Ascending aorta (tissue), 2 donors: ENCODE results near the gene AEBP2. TPM values are rescaled to one million over a fixed set of nuclear protein-coding genes. Genes with fewer than 3 reads are reported as not detected.
"Not testable (repeated sequence)": the region's sequence is repeated elsewhere in the genome, so short reads cannot be mapped to it uniquely, and the experiment has no call there.

Experiments used
- DNase-seq, 2 donors: peaks; one replicate each; pipeline ENCODE4 v3.0.0-alpha.2; 2019; ENCODE audit warnings: low spot score in 2 of 2
- H3K27ac ChIP-seq, 2 donors: fragments of 200-600 bp; sonication (generic); one replicate each; pipeline ENCODE4 v1.5.1; 2016 to 2017; ENCODE audit warnings: mild to moderate bottlenecking in 1 of 2
- H3K27me3 ChIP-seq: fragments of 200-600 bp; sonication (generic); one replicate; pipeline ENCODE4 v1.5.1; 2017
- H3K36me3 ChIP-seq, 2 donors: fragments of 200-600 bp; sonication (generic); one replicate each; pipeline ENCODE4 v1.5.1; 2016
- H3K4me1 ChIP-seq, 2 donors: fragments of 200-600 bp; sonication (generic); one replicate each; pipeline ENCODE4 v1.5.1; 2016 to 2017; ENCODE audit warnings: mild to moderate bottlenecking in 1 of 2
- H3K4me3 ChIP-seq, 2 donors: fragments of 200-600 bp; sonication (generic); one replicate each; pipeline ENCODE4 v1.5.1; 2016 to 2017; ENCODE audit warnings: mild to moderate bottlenecking in 1 of 2
- H3K9me3 ChIP-seq, 2 donors: fragments of 200-600 bp; sonication (generic); one replicate each; pipeline ENCODE4 v1.5.1; 2016
- intact Hi-C: fragments of 100-400 bp; cut with DNase I; formaldehyde crosslinking; loops from one replicate; pipeline ENCODE4 v1.15.1; 2023
- total RNA-seq: library from RNA; depleted of rRNA; stranded (reverse); fragments of >200 nt; gene quantifications from one replicate; pipeline ENCODE4 v1.1.0, GENCODE V29; 2016
- TF ChIP-seq, protein P1 (sequence below), 3 experiments: fragments of 200-600 bp in 2 of 3; fragments of 450-650 bp in 1 of 3; sonication (generic) in 2 of 3; IDR thresholded peaks; one replicate each; pipeline ENCODE4 v1.5.1; 2016 to 2019; ENCODE audit warnings: antibody characterized with exemption in 3 of 3, mild to moderate bottlenecking in 1 of 3, moderate library complexity in 1 of 3

AEBP2 gene
- total RNA-seq, 1 donor from 2014 or later, result 29.6 TPM

DNA sequence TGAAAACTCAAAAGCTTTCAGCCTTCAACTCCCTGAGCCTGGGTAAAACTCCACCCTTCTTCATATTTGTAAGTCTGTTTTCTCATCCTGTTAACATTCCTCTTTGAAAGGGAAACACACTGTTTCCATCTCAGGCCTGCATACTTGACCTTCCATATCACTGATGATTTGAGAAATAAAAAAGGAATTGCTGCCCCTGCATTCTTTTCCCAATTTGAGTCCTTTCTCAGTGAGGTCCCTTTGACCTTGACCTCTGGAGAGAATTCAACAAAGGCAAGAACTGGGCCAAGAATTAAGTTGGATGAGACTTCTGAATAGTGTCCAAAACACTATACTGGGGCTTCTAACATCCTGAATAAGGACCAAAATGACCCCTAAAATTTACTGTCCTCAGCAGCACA, 108.0 kb downstream of the AEBP2 start:
- TF ChIP-seq, protein P1, sequence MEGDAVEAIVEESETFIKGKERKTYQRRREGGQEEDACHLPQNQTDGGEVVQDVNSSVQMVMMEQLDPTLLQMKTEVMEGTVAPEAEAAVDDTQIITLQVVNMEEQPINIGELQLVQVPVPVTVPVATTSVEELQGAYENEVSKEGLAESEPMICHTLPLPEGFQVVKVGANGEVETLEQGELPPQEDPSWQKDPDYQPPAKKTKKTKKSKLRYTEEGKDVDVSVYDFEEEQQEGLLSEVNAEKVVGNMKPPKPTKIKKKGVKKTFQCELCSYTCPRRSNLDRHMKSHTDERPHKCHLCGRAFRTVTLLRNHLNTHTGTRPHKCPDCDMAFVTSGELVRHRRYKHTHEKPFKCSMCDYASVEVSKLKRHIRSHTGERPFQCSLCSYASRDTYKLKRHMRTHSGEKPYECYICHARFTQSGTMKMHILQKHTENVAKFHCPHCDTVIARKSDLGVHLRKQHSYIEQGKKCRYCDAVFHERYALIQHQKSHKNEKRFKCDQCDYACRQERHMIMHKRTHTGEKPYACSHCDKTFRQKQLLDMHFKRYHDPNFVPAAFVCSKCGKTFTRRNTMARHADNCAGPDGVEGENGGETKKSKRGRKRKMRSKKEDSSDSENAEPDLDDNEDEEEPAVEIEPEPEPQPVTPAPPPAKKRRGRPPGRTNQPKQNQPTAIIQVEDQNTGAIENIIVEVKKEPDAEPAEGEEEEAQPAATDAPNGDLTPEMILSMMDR (IDR thresholded peaks at IDR 0.05), result no peak
- H3K4me3 ChIP-seq, result peak overlapping the region in 1 of 2 donors; percentile 50
- no peaks in the 10 kb centered on the region for H3K27me3 ChIP-seq
- intact Hi-C loops, result no loop called here
- DNase-seq, result no peak
- peak overlapping the region; percentile 75 to 77 for H3K27ac ChIP-seq
- no peaks in the 10 kb centered on the region for H3K9me3 ChIP-seq
- peaks cover 3 to 15% of the 10 kb centered on the region in 2 donors for H3K4me1 ChIP-seq
- no peaks in the 10 kb centered on the region for H3K36me3 ChIP-seq

DNA sequence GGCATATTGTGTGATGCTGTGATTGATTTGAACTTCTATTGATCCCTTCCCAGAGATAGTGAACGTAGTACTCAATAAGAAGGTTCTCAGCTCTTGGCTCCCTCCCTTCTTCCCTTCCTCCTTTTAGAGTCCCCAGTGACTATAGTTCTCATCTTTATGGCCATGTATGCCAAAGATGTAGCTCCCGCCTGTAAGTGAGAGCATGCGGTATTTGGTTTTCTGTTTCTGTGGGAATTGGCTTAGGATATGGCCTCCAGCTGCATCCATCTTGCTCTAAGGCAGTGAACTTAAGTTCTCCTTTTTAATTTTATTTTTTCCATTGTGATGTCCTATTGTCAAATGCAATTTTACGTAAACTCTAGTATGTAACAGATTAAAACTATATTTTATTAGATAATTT, 109.5 kb downstream of the AEBP2 start:
- no peaks in the 10 kb centered on the region for H3K36me3 ChIP-seq
- TF ChIP-seq, protein P1 (IDR thresholded peaks at IDR 0.05), result no peak
- intact Hi-C loops, result no loop called here
- H3K9me3 ChIP-seq, result no peaks in the 10 kb centered on the region
- H3K27ac ChIP-seq, result peak overlapping the region in 1 of 2 donors; percentile 75
- no peak for DNase-seq
- peaks cover 3 to 15% of the 10 kb centered on the region in 2 donors for H3K4me1 ChIP-seq
- no peak overlapping the region for H3K4me3 ChIP-seq
- no peaks in the 10 kb centered on the region for H3K27me3 ChIP-seq

DNA sequence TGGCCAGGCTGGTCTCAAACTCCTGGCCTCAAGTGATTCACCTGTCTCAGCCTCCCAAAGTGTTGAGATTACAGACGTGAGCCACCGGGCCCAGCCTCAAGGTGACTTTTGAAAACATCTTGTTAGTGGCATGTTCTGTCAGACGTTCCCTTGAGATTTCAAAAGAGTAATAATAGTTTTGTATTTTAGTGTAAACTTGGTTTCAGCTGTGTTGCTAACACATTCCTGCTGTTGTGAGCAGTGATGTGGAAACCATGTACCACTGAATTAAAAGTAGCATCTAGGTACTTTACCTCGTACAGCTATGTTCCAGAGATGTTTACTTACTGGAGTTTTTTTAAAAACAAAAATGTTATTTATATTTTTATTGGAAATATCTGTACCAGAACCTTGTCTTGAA, 111.3 kb downstream of the AEBP2 start:
- TF ChIP-seq, protein P1 (IDR thresholded peaks at IDR 0.05), result no peak
- peaks cover 3 to 14% of the 10 kb centered on the region in 2 donors for H3K4me1 ChIP-seq
- H3K4me3 ChIP-seq, result no peak overlapping the region
- intact Hi-C loops, result no loop called here
- no peaks in the 10 kb centered on the region for H3K9me3 ChIP-seq
- no peaks in the 10 kb centered on the region for H3K36me3 ChIP-seq
- peak overlapping the region in 1 of 2 donors; percentile 4 for H3K27ac ChIP-seq
- no peaks in the 10 kb centered on the region for H3K27me3 ChIP-seq
- DNase-seq, result no peak

DNA sequence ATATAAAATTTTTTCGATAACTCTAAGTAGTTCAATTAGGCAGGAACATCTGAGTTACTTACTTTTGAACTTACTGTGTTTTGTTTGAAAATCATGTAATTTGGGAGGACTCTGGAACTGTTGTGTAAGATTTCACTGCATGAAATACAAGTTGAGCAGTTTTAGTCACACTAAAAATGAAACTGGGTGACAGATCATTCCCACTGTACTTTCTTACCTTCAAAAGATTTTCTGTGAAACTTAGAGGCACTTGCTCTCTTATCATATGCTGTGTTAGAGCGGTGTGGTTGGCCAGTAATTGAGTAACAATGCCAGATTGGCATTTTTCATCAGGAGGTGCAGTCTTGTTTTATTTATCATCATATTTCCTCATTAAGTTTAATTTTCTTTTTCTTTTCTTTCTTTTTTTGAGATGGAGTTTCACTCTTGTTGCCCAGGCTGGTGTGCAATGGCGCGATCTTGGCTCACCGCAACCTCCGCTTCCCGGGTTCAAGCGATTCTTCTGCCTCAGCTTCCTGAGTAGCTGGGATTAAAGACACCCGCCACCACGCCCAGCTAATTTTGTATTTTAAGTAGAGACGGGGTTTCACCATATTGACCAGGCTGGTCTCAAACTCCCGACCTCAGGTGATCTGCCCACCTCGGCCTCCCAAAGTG, 113.3 kb downstream of the AEBP2 start:
- H3K36me3 ChIP-seq, intact Hi-C loops, H3K4me3 ChIP-seq, DNase-seq, H3K27ac ChIP-seq, H3K9me3 ChIP-seq, H3K4me1 ChIP-seq, H3K27me3 ChIP-seq: not testable (repeated sequence)

DNA sequence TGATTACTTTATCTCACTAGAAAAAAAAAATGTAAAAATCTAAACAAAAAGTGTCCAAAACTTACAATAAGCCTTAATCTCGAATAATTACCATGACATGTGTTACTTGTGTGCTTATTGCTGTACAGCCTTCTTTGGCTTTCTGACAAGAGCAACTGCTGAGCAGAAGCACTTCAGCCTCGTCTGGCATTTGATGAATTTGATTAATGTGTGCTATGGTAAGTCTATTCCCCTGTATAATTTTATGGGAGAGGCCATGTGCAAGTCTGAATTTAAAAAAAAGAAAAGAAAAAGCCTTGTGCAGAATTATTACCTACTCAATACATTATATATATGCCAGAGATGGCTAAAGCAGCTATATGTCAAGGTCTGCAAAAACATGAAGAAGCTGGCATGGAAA, 113.9 kb downstream of the AEBP2 start:
- no peak overlapping the region for H3K4me3 ChIP-seq
- no peak overlapping the region for H3K27ac ChIP-seq
- no peak for DNase-seq
- no peaks in the 10 kb centered on the region for H3K36me3 ChIP-seq
- no peaks in the 10 kb centered on the region for H3K9me3 ChIP-seq
- no peaks in the 10 kb centered on the region for H3K4me1 ChIP-seq
- intact Hi-C loops, result no loop called here
- TF ChIP-seq, protein P1 (IDR thresholded peaks at IDR 0.05), result no peak
- no peaks in the 10 kb centered on the region for H3K27me3 ChIP-seq

DNA sequence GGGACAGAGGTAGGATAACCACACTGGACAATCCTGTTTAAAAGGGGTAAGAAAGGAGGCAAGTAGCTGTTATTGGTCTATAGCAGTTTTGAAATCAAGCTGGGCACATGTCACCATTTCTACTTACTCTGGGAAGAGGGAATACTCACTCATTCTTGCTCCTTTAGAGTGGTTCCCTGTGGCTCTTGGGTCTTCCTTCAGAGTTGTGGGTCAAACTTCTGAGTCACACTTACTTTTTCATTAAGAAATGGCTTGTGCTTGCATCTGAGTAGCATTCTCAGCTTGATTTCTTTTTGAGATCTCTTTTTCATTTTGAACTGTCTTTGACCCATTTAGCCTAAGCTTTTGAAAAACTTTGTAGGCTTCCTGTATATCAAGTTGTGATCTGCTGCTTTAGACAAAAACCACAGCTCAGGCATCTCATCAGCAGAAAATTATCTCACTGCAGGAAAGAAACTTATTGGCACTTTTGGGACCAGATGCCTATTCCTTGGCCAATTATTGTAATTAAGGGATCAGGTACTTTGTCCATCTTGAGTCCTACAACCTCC, 122.2 kb downstream of the AEBP2 start:
- intact Hi-C loops, result loop anchor here (10.0 kb wide), 1 partner anchor 53 kb away; no protein-coding TSS in a partner anchor
- TF ChIP-seq, protein P1 (IDR thresholded peaks at IDR 0.05), result no peak
- Histone ChIP-seq H3K9me3 (no peaks in the 10 kb centered on the region), H3K4me3 (no peak overlapping the region), H3K36me3 (no peaks in the 10 kb centered on the region), H3K4me1 (peaks cover 0 to 4% of the 10 kb centered on the region in 2 donors), H3K27ac (no peak overlapping the region), H3K27me3 (no peaks in the 10 kb centered on the region)
- no peak for DNase-seq
